GM18505 (cell line): ENCODE results near the gene MAP3K15.

Source experiments
- ATAC-seq: cut with Tn5 transposase; IDR thresholded peaks from one replicate; pipeline ENCODE4 v1.9.1; 2021; ENCODE audit not compliant: unreplicated experiment
- POLR2A ChIP-seq: IDR thresholded peaks from 4 replicates; pipeline ENCODE4 v1.6.1; 2011; ENCODE audit warnings: borderline replicate concordance; ENCODE audit not compliant: insufficient read depth, insufficient read length; ENCODE audit errors: extremely low read depth

MAP3K15 gene

GRCh38 chrX:19331831-19332230, 183.5 kb downstream of the MAP3K15 start:
- no peak for TF ChIP-seq POLR2A
- ATAC-seq = no peak

GRCh38 chrX:19326567-19326966, 188.7 kb downstream of the MAP3K15 start:
- ATAC-seq = no peak
- no peak for TF ChIP-seq POLR2A
